HG02870 (cell line): ENCODE data around the gene DIPK1B.

ENCODE experiments used
- ATAC-seq: cut with Tn5 transposase; IDR thresholded peaks from one replicate; pipeline ENCODE4 v1.9.1; 2021; ENCODE audit warnings: mild to moderate bottlenecking, moderate library complexity; ENCODE audit not compliant: unreplicated experiment

The DIPK1B gene

GRCh38 chr9:136711751-136712689 is at the start of gene DIPK1B:
DIPK1B (plus strand) TSS chr9:136712572; CDS start chr9:136712666, 94 bp downstream.
- ATAC-seq: no peak

- ATAC-seq: no peak
Observed at GRCh38 chr9:136662656-136663581, 49.5 kb upstream of the DIPK1B start, which contains the start of gene EGFL7. EGFL7 (plus strand) TSS chr9:136662916; CDS start chr9:136668283, 5,367 bp downstream.

- no peak for ATAC-seq
Observed at GRCh38 chr9:136664000-136664915, 48.1 kb upstream of the DIPK1B start.

GRCh38 chr9:136665111-136665703 is 47.2 kb upstream of the DIPK1B start:
- ATAC-seq: no peak

- ATAC-seq: no peak
Observed at GRCh38 chr9:136665704-136666371, 46.5 kb upstream of the DIPK1B start.

GRCh38 chr9:136666372-136667213 is 45.8 kb upstream of the DIPK1B start:
- no peak for ATAC-seq

GRCh38 chr9:136667214-136667939 is 45.0 kb upstream of the DIPK1B start:
- ATAC-seq: no peak

GRCh38 chr9:136667940-136668760 is 44.2 kb upstream of the DIPK1B start:
- ATAC-seq: no peak

GRCh38 chr9:136668983-136669790 is 43.2 kb upstream of the DIPK1B start:
- no peak for ATAC-seq

- no peak for ATAC-seq
Observed at GRCh38 chr9:136669791-136670464, 42.4 kb upstream of the DIPK1B start.

GRCh38 chr9:136670576-136671253 is 41.7 kb upstream of the DIPK1B start:
- no peak for ATAC-seq

GRCh38 chr9:136671254-136671614 is 41.1 kb upstream of the DIPK1B start:
- no peak for ATAC-seq

- ATAC-seq: no peak
Observed at GRCh38 chr9:136671646-136672430, 40.5 kb upstream of the DIPK1B start.

- no peak for ATAC-seq
Observed at GRCh38 chr9:136672431-136673087, 39.8 kb upstream of the DIPK1B start.
